ENCODE measurements around the gene NSDHL.
A peak's percentile ranks its signal among the peaks of the same experiment; 100 is the strongest.

- peak; percentile 72 for TF ChIP-seq POLR2A (IDR thresholded peaks at IDR 0.05; ENCODE audit: low read depth, low read length)
- no peak for TF ChIP-seq POLR2AphosphoS5 (IDR thresholded peaks at IDR 0.05; ENCODE audit: low read depth, low read length)
- 0 out of 2 replicates have a peak, but pooled peaks have one; percentile 36 for TF ChIP-seq TAF1 (IDR thresholded peaks at IDR 0.05; ENCODE audit: low read depth, low read length)
- no peak for TF ChIP-seq SPI1 (IDR thresholded peaks at IDR 0.05; ENCODE audit: low read depth, low read length)
- TF ChIP-seq PAX5 (IDR thresholded peaks at IDR 0.05; ENCODE audit: insufficient read depth, low read length, severe bottlenecking): no peak
- no peak for TF ChIP-seq POU2F2 (IDR thresholded peaks at IDR 0.05; ENCODE audit: low read depth, low read length)
Measured at GRCh38 chrX:152830312-152831305, at the start of gene NSDHL, which contains the start of gene CETN2.
